ENCODE results near the gene NUBP1.

GRCh38 chr16:10791048-10791447 lies 47.4 kb downstream of the NUBP1 start:
- TF ChIP-seq, protein P1, sequence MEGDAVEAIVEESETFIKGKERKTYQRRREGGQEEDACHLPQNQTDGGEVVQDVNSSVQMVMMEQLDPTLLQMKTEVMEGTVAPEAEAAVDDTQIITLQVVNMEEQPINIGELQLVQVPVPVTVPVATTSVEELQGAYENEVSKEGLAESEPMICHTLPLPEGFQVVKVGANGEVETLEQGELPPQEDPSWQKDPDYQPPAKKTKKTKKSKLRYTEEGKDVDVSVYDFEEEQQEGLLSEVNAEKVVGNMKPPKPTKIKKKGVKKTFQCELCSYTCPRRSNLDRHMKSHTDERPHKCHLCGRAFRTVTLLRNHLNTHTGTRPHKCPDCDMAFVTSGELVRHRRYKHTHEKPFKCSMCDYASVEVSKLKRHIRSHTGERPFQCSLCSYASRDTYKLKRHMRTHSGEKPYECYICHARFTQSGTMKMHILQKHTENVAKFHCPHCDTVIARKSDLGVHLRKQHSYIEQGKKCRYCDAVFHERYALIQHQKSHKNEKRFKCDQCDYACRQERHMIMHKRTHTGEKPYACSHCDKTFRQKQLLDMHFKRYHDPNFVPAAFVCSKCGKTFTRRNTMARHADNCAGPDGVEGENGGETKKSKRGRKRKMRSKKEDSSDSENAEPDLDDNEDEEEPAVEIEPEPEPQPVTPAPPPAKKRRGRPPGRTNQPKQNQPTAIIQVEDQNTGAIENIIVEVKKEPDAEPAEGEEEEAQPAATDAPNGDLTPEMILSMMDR (IDR thresholded peaks at IDR 0.05): no peak
- TF ChIP-seq, protein P2, sequence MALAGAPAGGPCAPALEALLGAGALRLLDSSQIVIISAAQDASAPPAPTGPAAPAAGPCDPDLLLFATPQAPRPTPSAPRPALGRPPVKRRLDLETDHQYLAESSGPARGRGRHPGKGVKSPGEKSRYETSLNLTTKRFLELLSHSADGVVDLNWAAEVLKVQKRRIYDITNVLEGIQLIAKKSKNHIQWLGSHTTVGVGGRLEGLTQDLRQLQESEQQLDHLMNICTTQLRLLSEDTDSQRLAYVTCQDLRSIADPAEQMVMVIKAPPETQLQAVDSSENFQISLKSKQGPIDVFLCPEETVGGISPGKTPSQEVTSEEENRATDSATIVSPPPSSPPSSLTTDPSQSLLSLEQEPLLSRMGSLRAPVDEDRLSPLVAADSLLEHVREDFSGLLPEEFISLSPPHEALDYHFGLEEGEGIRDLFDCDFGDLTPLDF (CRISPR knock-in tag; IDR thresholded peaks at IDR 0.05): no peak
- TF ChIP-seq MAX (CRISPR knock-in tag; IDR thresholded peaks at IDR 0.05): no peak
- TF ChIP-seq, protein P3, sequence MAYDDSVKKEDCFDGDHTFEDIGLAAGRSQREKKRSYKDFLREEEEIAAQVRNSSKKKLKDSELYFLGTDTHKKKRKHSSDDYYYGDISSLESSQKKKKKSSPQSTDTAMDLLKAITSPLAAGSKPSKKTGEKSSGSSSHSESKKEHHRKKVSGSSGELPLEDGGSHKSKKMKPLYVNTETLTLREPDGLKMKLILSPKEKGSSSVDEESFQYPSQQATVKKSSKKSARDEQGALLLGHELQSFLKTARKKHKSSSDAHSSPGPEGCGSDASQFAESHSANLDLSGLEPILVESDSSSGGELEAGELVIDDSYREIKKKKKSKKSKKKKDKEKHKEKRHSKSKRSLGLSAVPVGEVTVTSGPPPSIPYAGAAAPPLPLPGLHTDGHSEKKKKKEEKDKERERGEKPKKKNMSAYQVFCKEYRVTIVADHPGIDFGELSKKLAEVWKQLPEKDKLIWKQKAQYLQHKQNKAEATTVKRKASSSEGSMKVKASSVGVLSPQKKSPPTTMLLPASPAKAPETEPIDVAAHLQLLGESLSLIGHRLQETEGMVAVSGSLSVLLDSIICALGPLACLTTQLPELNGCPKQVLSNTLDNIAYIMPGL (CRISPR knock-in tag; IDR thresholded peaks at IDR 0.05): no peak
- TF ChIP-seq NR1H2 (CRISPR knock-in tag; IDR thresholded peaks at IDR 0.05): no peak
- no peak for TF ChIP-seq ZNF232 (CRISPR knock-in tag; IDR thresholded peaks at IDR 0.05)
- no peak for TF ChIP-seq USF1 (CRISPR knock-in tag; IDR thresholded peaks at IDR 0.05)
- TF ChIP-seq, protein P4, sequence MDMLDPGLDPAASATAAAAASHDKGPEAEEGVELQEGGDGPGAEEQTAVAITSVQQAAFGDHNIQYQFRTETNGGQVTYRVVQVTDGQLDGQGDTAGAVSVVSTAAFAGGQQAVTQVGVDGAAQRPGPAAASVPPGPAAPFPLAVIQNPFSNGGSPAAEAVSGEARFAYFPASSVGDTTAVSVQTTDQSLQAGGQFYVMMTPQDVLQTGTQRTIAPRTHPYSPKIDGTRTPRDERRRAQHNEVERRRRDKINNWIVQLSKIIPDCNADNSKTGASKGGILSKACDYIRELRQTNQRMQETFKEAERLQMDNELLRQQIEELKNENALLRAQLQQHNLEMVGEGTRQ (CRISPR knock-in tag; IDR thresholded peaks at IDR 0.05): no peak
- no peak for TF ChIP-seq NR2C2 (CRISPR knock-in tag; IDR thresholded peaks at IDR 0.05)
- TF ChIP-seq ATF1 (CRISPR knock-in tag; IDR thresholded peaks at IDR 0.05): no peak
- no peak for TF ChIP-seq JUN (CRISPR knock-in tag; IDR thresholded peaks at IDR 0.05)
- TF ChIP-seq ZBTB21 (CRISPR knock-in tag; IDR thresholded peaks at IDR 0.05; ENCODE audit: borderline replicate concordance): no peak
- TF ChIP-seq, protein P5, sequence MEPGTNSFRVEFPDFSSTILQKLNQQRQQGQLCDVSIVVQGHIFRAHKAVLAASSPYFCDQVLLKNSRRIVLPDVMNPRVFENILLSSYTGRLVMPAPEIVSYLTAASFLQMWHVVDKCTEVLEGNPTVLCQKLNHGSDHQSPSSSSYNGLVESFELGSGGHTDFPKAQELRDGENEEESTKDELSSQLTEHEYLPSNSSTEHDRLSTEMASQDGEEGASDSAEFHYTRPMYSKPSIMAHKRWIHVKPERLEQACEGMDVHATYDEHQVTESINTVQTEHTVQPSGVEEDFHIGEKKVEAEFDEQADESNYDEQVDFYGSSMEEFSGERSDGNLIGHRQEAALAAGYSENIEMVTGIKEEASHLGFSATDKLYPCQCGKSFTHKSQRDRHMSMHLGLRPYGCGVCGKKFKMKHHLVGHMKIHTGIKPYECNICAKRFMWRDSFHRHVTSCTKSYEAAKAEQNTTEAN (CRISPR knock-in tag; IDR thresholded peaks at IDR 0.05): no peak
